Fibroblast of villous mesenchyme (primary cell): ENCODE results near the gene NFATC2. TPM values are rescaled to one million over a fixed set of nuclear protein-coding genes. Genes with fewer than 3 reads are reported as not detected.

Source experiments
- DNase-seq: peaks from one replicate; pipeline ENCODE4 v3.0.0-alpha.2; 2010; ENCODE audit warnings: low read depth
- H3K4me3 ChIP-seq: 2 replicates; pipeline ENCODE4 v1.5.1; 2011; ENCODE audit warnings: low read depth, mild to moderate bottlenecking, low read length
- CTCF ChIP-seq: IDR thresholded peaks from 2 replicates; pipeline ENCODE4 v1.5.1; 2012; ENCODE audit warnings: low read depth, mild to moderate bottlenecking, low read length; ENCODE audit not compliant: insufficient read depth
- total RNA-seq: library from RNA; depleted of rRNA; stranded (reverse); fragments of >200 nt; gene quantifications from 2 replicates; pipeline ENCODE4 v1.2.3, GENCODE V29; 2012

The NFATC2 gene
- total RNA-seq, 1 donor = under 0.01 TPM

- no peak for DNase-seq
- no peak for TF ChIP-seq CTCF
These were observed 152.8 kb downstream of the NFATC2 start for GRCh38 chr20:51389543-51390264.

GRCh38 chr20:51388756-51389542, 153.6 kb downstream of the NFATC2 start:
- no peak for DNase-seq
- no peak overlapping the region for H3K4me3 ChIP-seq
- no peak for TF ChIP-seq CTCF

More at GRCh38 chr20:51389543-51390264, 152.8 kb downstream of the NFATC2 start:
- H3K4me3 ChIP-seq = no peak overlapping the region

GRCh38 chr20:51388227-51388626, 154.3 kb downstream of the NFATC2 start:
- no peak for DNase-seq
- TF ChIP-seq CTCF = no peak
- no peak overlapping the region for H3K4me3 ChIP-seq

GRCh38 chr20:51387125-51387875, 155.2 kb downstream of the NFATC2 start:
- no peak for TF ChIP-seq CTCF
- H3K4me3 ChIP-seq = no peak overlapping the region
- no peak for DNase-seq

GRCh38 chr20:51386586-51386985, 155.9 kb downstream of the NFATC2 start:
- no peak for DNase-seq
- TF ChIP-seq CTCF = no peak
- H3K4me3 ChIP-seq = no peak overlapping the region

GRCh38 chr20:51385646-51386530, 156.6 kb downstream of the NFATC2 start:
- DNase-seq = peak; percentile 54
- no peak overlapping the region for H3K4me3 ChIP-seq
- peak; percentile 77 for TF ChIP-seq CTCF
